GM12892 (cell line): Measurements from ENCODE around the gene SCUBE1.

Source experiments
- POLR2A ChIP-seq: IDR thresholded peaks from 2 replicates; pipeline ENCODE4 v1.6.1; 2011; ENCODE audit warnings: low read depth, low read length, control low read depth
- POLR2AphosphoS5 ChIP-seq: IDR thresholded peaks from 2 replicates; pipeline ENCODE4 v1.6.1; 2011; ENCODE audit warnings: low read depth, low read length, control low read depth
- TAF1 ChIP-seq: IDR thresholded peaks from 2 replicates; pipeline ENCODE4 v1.6.1; 2011; ENCODE audit warnings: low read depth, mild to moderate bottlenecking, control low read depth, low read length, borderline replicate concordance

GRCh38 chr22:43182726-43183125, 160.4 kb downstream of the SCUBE1 start:
- no peak for TF ChIP-seq POLR2A
- no peak for TF ChIP-seq POLR2AphosphoS5
- TF ChIP-seq TAF1 = no peak
